IPS-15b (cell line): Measurements from ENCODE around the gene CLDND2.

ENCODE experiments used
- H3K27me3 ChIP-seq: one replicate; pipeline ENCODE4 v1.6.1; 2013; ENCODE audit warnings: low read length; ENCODE audit not compliant: control insufficient read depth, insufficient read depth
- H3K36me3 ChIP-seq: one replicate; pipeline ENCODE4 v1.6.1; 2013; ENCODE audit warnings: low read length; ENCODE audit not compliant: control insufficient read depth, insufficient read depth
- H3K4me1 ChIP-seq: one replicate; pipeline ENCODE4 v1.6.1; 2013; ENCODE audit warnings: mild to moderate bottlenecking, low read length; ENCODE audit not compliant: control insufficient read depth, insufficient read depth
- H3K4me3 ChIP-seq: one replicate; pipeline ENCODE4 v1.5.1; 2013; ENCODE audit warnings: low read depth, low read length
- H3K9ac ChIP-seq: one replicate; pipeline ENCODE4 v1.6.1; 2013; ENCODE audit warnings: low read depth, mild to moderate bottlenecking, low read length
- H3K9me3 ChIP-seq: one replicate; pipeline ENCODE4 v1.6.1; 2013; ENCODE audit warnings: mild to moderate bottlenecking, low read length; ENCODE audit not compliant: control insufficient read depth, insufficient read depth

The CLDND2 gene

GRCh38 chr19:51365211-51365964 is 3.4 kb downstream of the CLDND2 start:
- Histone ChIP-seq H3K9me3 (no peaks in the 10 kb centered on the region), H3K9ac (peak overlapping the region; percentile 79), H3K36me3 (no peaks in the 10 kb centered on the region), H3K4me3 (peak overlapping the region; percentile 64), H3K4me1 (peaks cover 12% of the 10 kb centered on the region), H3K27me3 (no peaks in the 10 kb centered on the region)

- H3K4me1 ChIP-seq: peaks cover 12% of the 10 kb centered on the region
- H3K9me3 ChIP-seq: no peaks in the 10 kb centered on the region
- H3K4me3 ChIP-seq: no peak overlapping the region
- no peak overlapping the region for H3K9ac ChIP-seq
- H3K36me3 ChIP-seq: no peaks in the 10 kb centered on the region
- no peaks in the 10 kb centered on the region for H3K27me3 ChIP-seq
These were observed 4.3 kb downstream of the CLDND2 start for GRCh38 chr19:51364200-51365106.

DNA sequence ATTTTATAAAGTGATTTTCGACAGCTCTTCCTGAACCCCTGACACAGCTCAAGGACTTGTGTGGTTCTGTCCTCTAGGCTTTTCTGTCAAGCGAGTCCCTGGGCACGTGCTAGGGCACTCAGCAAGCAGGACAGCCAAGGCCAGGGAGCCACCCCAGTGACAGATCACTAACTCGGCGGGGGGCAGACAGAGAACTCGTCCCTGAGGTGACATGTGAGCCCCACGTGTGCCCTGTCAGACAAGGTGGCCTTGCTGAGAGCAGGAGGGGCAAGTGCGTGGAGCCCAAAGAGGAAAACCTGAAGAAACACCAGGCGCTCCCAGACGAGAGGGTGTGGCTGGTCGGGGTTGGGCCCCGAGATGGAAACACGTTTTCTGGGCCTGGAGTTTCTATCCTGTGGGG is 7.6 kb downstream of the CLDND2 start:
- Histone ChIP-seq H3K9me3 (no peaks in the 10 kb centered on the region), H3K27me3 (no peaks in the 10 kb centered on the region), H3K4me1 (peaks cover 12% of the 10 kb centered on the region), H3K9ac (no peak overlapping the region), H3K4me3 (no peak overlapping the region), H3K36me3 (no peaks in the 10 kb centered on the region)

DNA sequence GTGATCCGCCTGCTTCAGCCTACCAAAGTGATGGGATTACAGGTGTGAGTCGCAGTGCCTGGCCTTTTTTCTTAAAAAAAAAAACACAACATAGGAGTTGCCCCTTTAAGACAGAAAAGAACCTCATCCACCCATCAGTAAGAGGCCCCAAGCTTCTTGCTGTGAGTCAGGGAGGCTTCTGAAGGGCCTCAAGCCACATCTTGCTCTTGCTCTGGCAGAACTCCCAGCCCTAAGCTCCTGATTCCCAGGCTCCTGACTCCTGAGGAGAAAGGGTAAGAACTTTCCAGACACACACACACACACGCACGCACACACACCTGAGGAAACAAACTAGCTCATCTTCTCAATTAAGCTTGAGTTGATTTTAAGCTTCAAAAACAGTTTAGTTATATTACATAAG is 9.5 kb downstream of the CLDND2 start:
- no peak overlapping the region for H3K4me3 ChIP-seq
- H3K9ac ChIP-seq: no peak overlapping the region
- no peaks in the 10 kb centered on the region for H3K36me3 ChIP-seq
- no peaks in the 10 kb centered on the region for H3K9me3 ChIP-seq
- peaks cover 10% of the 10 kb centered on the region for H3K4me1 ChIP-seq
- H3K27me3 ChIP-seq: no peaks in the 10 kb centered on the region

- H3K4me3 ChIP-seq: no peak overlapping the region
- peaks cover 13% of the 10 kb centered on the region for H3K4me1 ChIP-seq
- no peaks in the 10 kb centered on the region for H3K36me3 ChIP-seq
- H3K27me3 ChIP-seq: no peaks in the 10 kb centered on the region
- no peaks in the 10 kb centered on the region for H3K9me3 ChIP-seq
- H3K9ac ChIP-seq: no peak overlapping the region
These were observed 10.9 kb downstream of the CLDND2 start for GRCh38 chr19:51357952-51358351.

- peaks cover 9% of the 10 kb centered on the region for H3K4me1 ChIP-seq
- no peaks in the 10 kb centered on the region for H3K27me3 ChIP-seq
- no peaks in the 10 kb centered on the region for H3K9me3 ChIP-seq
- H3K4me3 ChIP-seq: no peak overlapping the region
- peaks cover 2% of the 10 kb centered on the region for H3K36me3 ChIP-seq
- no peak overlapping the region for H3K9ac ChIP-seq
These were observed 12.5 kb downstream of the CLDND2 start for GRCh38 chr19:51356159-51356801.

GRCh38 chr19:51354742-51355148 is 14.1 kb downstream of the CLDND2 start:
- Histone ChIP-seq H3K27me3 (no peaks in the 10 kb centered on the region), H3K36me3 (peaks cover 5% of the 10 kb centered on the region), H3K4me3 (no peak overlapping the region), H3K9ac (no peak overlapping the region), H3K4me1 (peaks cover 9% of the 10 kb centered on the region), H3K9me3 (no peaks in the 10 kb centered on the region)

GRCh38 chr19:51354103-51354741 is 14.6 kb downstream of the CLDND2 start:
- H3K4me1 ChIP-seq: peaks cover 9% of the 10 kb centered on the region
- no peak overlapping the region for H3K4me3 ChIP-seq
- H3K27me3 ChIP-seq: no peaks in the 10 kb centered on the region
- peaks cover 5% of the 10 kb centered on the region for H3K36me3 ChIP-seq
- no peaks in the 10 kb centered on the region for H3K9me3 ChIP-seq
- H3K9ac ChIP-seq: no peak overlapping the region

DNA sequence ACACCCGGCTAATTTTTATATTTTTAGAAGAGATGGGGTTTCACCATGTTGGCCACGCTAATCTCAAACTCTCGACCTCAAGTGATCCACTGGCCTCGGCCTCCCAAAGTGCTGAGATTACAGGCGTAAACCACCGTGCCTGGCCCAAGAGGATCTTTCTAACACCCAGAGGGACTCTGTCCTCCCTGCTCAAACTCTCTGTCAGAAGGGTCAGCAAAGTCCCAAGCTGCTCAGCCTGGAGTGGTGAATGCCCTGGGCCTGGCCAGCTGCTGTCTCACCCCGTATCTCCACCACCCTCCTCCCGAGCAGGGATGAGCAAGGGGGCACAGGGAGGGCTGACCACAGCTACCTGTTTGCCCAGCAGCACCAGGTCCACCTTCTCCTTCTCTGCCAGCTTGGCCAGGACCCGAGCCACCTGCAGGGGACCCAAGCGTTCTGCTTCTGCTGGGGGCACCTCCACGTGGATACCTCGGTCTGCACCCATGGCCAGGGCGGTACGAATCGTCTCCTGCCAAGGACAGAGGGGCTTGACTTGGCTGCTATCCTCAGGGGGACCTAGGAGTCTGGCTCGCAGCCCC is 15.9 kb downstream of the CLDND2 start:
- H3K36me3 ChIP-seq: peaks cover 5% of the 10 kb centered on the region
- no peak overlapping the region for H3K9ac ChIP-seq
- peaks cover 9% of the 10 kb centered on the region for H3K4me1 ChIP-seq
- H3K27me3 ChIP-seq: no peaks in the 10 kb centered on the region
- no peak overlapping the region for H3K4me3 ChIP-seq
- no peaks in the 10 kb centered on the region for H3K9me3 ChIP-seq

GRCh38 chr19:51351266-51351990 is 17.4 kb downstream of the CLDND2 start:
- Histone ChIP-seq H3K9ac (no peak overlapping the region), H3K4me3 (no peak overlapping the region), H3K4me1 (peaks cover 9% of the 10 kb centered on the region), H3K27me3 (no peaks in the 10 kb centered on the region), H3K36me3 (peaks cover 5% of the 10 kb centered on the region), H3K9me3 (no peaks in the 10 kb centered on the region)
